MM.1S (cell line): ENCODE data around the gene BCDIN3D.

Source experiments
- CTCF ChIP-seq: fragments of 300-600 bp; sonication (generic); IDR thresholded peaks from 2 replicates; pipeline ENCODE4 v1.5.1; 2016; ENCODE audit warnings: antibody characterized with exemption, low read length, mixed read lengths
- EZH2 ChIP-seq: fragments of 300-600 bp; sonication (generic); optimal IDR thresholded peaks from 2 replicates; pipeline ENCODE3; 2017; ENCODE audit warnings: low read depth, mild to moderate bottlenecking, antibody characterized with exemption, low read length, mixed read lengths

GRCh38 chr12:49869816-49870500 is 27.1 kb upstream of the BCDIN3D start:
- TF ChIP-seq CTCF (no peak), EZH2 (no peak)
